Gastroesophageal sphincter (tissue), 3 donors: ENCODE results near the gene BAK1.
"Not testable (repeated sequence)": the region's sequence is repeated elsewhere in the genome, so short reads cannot be mapped to it uniquely, and the experiment has no call there.

Source experiments
- CTCF ChIP-seq, 4 experiments: fragments of 200-600 bp in 2 of 4; fragments of 450-650 bp in 2 of 4; sonication (generic) in 1 of 4; IDR thresholded peaks; one replicate each; pipeline ENCODE4 v1.5.1; 2017 to 2019; ENCODE audit warnings: antibody characterized with exemption in 4 of 4, mild to moderate bottlenecking in 2 of 4, moderate library complexity in 2 of 4
- POLR2A ChIP-seq, 2 donors: fragments of 450-650 bp; IDR thresholded peaks; one replicate each; pipeline ENCODE4 v1.6.1; 2017; ENCODE audit warnings: antibody characterized with exemption in 2 of 2, mild to moderate bottlenecking in 2 of 2, moderate library complexity in 1 of 2

GRCh38 chr6:33596894-33597293 is 16.8 kb upstream of the BAK1 start:
- TF ChIP-seq POLR2A, CTCF (IDR thresholded peaks at IDR 0.05): not testable (repeated sequence)
